ENCODE measurements around the gene RASD2. TPM values are rescaled to one million over a fixed set of nuclear protein-coding genes. Genes with fewer than 3 reads are reported as not detected.

The RASD2 gene
- total and polyA plus RNA-seq, 7 donors, result 2.0 to 6.1 (median 3.5) TPM

- H3K27me3 ChIP-seq (ENCODE audit: insufficient read depth in 3 of 3, low read length in 2 of 3), result no peaks in the 10 kb centered on the region
- no peaks in the 10 kb centered on the region for H3K4me1 ChIP-seq
- TF ChIP-seq CTCF (IDR thresholded peaks at IDR 0.05), result no peak
- H3K9me3 ChIP-seq, result peaks cover 3% of the 10 kb centered on the region
- H3K36me3 ChIP-seq (ENCODE audit: insufficient read depth in 1 of 2, low read depth in 1 of 2), result no peaks in the 10 kb centered on the region
- WGBS, 3 donors, result 68 to 74% (median 71%) methylated on average over 12 of the region's 12 CpGs
- ATAC-seq (peak in 1 of 4 donors; percentile 13), DNase-seq (no peak)
- peak overlapping the region; percentile 8 for H3K27ac ChIP-seq
- intact Hi-C loops (cut with DNase I), result loop anchor here in 1 of 2 donors (5.0 kb wide), 1 partner anchor 131 kb away; no protein-coding TSS in a partner anchor
- H3K4me3 ChIP-seq, result no peak overlapping the region
Observed at GRCh38 chr22:35525687-35526332, 14.8 kb upstream of the RASD2 start.

- no peaks in the 10 kb centered on the region for H3K27me3 ChIP-seq (ENCODE audit: insufficient read depth in 3 of 3, low read length in 2 of 3)
- H3K4me1 ChIP-seq, result no peaks in the 10 kb centered on the region
- intact Hi-C loops (cut with DNase I), result loop anchor here in 1 of 2 donors (5.0 kb wide), 1 partner anchor 131 kb away; no protein-coding TSS in a partner anchor
- WGBS, 3 donors, result 61 to 80% (median 77%) methylated on average over 12 of the region's 12 CpGs
- H3K9me3 ChIP-seq, result peaks cover 3% of the 10 kb centered on the region
- DNase-seq (no peak), ATAC-seq (peak in 1 of 4 donors; percentile 44)
- H3K27ac ChIP-seq, result peak overlapping the region; percentile 8
- no peak overlapping the region for H3K4me3 ChIP-seq
- no peaks in the 10 kb centered on the region for H3K36me3 ChIP-seq (ENCODE audit: insufficient read depth in 1 of 2, low read depth in 1 of 2)
- TF ChIP-seq CTCF (IDR thresholded peaks at IDR 0.05), result no peak
Observed at GRCh38 chr22:35526333-35526979, 14.2 kb upstream of the RASD2 start.

GRCh38 chr22:35528927-35529326 lies 11.7 kb upstream of the RASD2 start:
- 80 to 91% (median 90%) methylated on average over 2 of the region's 2 CpGs for WGBS, 3 donors
- Histone ChIP-seq H3K36me3 (ENCODE audit: insufficient read depth in 1 of 2, low read depth in 1 of 2) (no peaks in the 10 kb centered on the region), H3K4me1 (no peaks in the 10 kb centered on the region), H3K9me3 (peaks cover 3% of the 10 kb centered on the region), H3K4me3 (no peak overlapping the region), H3K27me3 (ENCODE audit: insufficient read depth in 3 of 3, low read length in 2 of 3) (peaks cover 0 to 5% (median 0%) of the 10 kb centered on the region in 3 donors), H3K27ac (no peak overlapping the region)
- no peak for TF ChIP-seq CTCF (IDR thresholded peaks at IDR 0.05)
- intact Hi-C loops (cut with DNase I), result loop anchor here in 1 of 2 donors (5.0 kb wide), 1 partner anchor 128 kb away; no protein-coding TSS in a partner anchor
- ATAC-seq, result no peak
- no peak for DNase-seq

- peaks cover 3% of the 10 kb centered on the region for H3K9me3 ChIP-seq
- intact Hi-C loops (cut with DNase I), result no loop called here
- no peak for TF ChIP-seq CTCF (IDR thresholded peaks at IDR 0.05)
- no peak overlapping the region for H3K4me3 ChIP-seq
- H3K36me3 ChIP-seq (ENCODE audit: insufficient read depth in 1 of 2, low read depth in 1 of 2), result no peaks in the 10 kb centered on the region
- no peaks in the 10 kb centered on the region for H3K4me1 ChIP-seq
- DNase-seq (no peak), ATAC-seq (no peak)
- H3K27me3 ChIP-seq (ENCODE audit: insufficient read depth in 3 of 3, low read length in 2 of 3), result peaks cover 0 to 5% (median 0%) of the 10 kb centered on the region in 3 donors
- no peak overlapping the region for H3K27ac ChIP-seq
- WGBS, 3 donors, result 73 to 90% (median 77%) methylated on average over 4 of the region's 4 CpGs
Observed at GRCh38 chr22:35530700-35531099, 9.9 kb upstream of the RASD2 start.
